ENCODE data around the gene COX17.

DNA sequence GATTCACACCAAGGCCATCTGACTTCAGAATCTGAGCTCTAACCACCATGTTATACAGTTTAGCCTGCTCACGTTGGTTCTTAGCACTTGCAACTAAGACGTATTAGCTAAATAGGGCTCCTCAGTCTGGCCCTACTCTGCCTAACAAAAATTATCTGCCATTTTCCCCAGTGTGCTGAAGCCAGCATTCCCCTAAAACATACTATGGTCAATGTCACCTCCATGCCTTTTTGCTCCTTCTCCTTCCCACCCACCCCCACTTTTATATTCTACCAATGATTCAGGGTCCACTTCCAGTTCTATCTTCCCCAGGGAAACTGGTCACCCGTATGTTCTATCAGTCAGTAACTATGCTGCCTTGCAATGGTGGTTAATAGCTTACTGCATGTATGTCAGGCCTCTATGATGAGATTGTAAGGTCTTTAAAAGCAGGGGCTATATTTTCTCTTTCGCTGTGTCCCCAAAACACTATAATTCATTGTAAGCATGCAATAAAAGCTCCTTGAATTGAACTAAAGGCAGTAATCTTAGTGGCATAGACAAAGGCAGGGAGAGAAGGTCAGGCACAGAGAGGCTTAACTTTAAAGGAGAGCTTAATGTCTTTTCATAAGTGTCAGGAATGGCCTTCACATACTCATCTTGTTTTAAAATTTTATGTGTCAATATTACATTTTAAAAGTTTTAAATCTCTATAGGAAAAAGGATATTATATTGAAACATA, 40.2 kb downstream of the COX17 start:
- TF ChIP-seq, protein P1, sequence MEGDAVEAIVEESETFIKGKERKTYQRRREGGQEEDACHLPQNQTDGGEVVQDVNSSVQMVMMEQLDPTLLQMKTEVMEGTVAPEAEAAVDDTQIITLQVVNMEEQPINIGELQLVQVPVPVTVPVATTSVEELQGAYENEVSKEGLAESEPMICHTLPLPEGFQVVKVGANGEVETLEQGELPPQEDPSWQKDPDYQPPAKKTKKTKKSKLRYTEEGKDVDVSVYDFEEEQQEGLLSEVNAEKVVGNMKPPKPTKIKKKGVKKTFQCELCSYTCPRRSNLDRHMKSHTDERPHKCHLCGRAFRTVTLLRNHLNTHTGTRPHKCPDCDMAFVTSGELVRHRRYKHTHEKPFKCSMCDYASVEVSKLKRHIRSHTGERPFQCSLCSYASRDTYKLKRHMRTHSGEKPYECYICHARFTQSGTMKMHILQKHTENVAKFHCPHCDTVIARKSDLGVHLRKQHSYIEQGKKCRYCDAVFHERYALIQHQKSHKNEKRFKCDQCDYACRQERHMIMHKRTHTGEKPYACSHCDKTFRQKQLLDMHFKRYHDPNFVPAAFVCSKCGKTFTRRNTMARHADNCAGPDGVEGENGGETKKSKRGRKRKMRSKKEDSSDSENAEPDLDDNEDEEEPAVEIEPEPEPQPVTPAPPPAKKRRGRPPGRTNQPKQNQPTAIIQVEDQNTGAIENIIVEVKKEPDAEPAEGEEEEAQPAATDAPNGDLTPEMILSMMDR (IDR thresholded peaks at IDR 0.05; ENCODE audit: low read length) = no peak
- TF ChIP-seq EZH2 (IDR thresholded peaks at IDR 0.05; ENCODE audit: borderline replicate concordance, low read length) = no peak

Data from OCI-LY1 (cell line).